H9 (cell line): ENCODE measurements around the gene RLF. TPM values are rescaled to one million over a fixed set of nuclear protein-coding genes. Genes with fewer than 3 reads are reported as not detected.

Experiments used
- DNase-seq: peaks from one replicate; pipeline ENCODE4 v3.0.0-alpha.2; 2017
- H2AFZ ChIP-seq: one replicate; pipeline ENCODE4 v1.6.1; 2013; ENCODE audit warnings: mild to moderate bottlenecking, low read length, control low read depth, moderate library complexity
- H2AK5ac ChIP-seq: 2 replicates; pipeline ENCODE4 v1.6.1; 2013; ENCODE audit warnings: low read length, control low read depth, mixed read lengths; ENCODE audit not compliant: insufficient read length
- H2BK120ac ChIP-seq: one replicate; pipeline ENCODE4 v1.6.1; 2013; ENCODE audit warnings: low read depth, mild to moderate bottlenecking, low read length, control low read depth, inconsistent platforms; ENCODE audit not compliant: poor library complexity, severe bottlenecking
- H2BK12ac ChIP-seq: 2 replicates; pipeline ENCODE4 v1.6.1; 2013; ENCODE audit warnings: low read length, control low read depth, mixed read lengths, low read depth; ENCODE audit not compliant: insufficient read length
- H2BK15ac ChIP-seq: 2 replicates; pipeline ENCODE4 v1.6.1; 2013; ENCODE audit warnings: low read depth, low read length, control low read depth
- H2BK20ac ChIP-seq: one replicate; pipeline ENCODE4 v1.6.1; 2013; ENCODE audit warnings: low read depth, mild to moderate bottlenecking, low read length, control low read depth, inconsistent platforms; ENCODE audit not compliant: poor library complexity, severe bottlenecking
- H2BK5ac ChIP-seq: 2 replicates; pipeline ENCODE4 v1.6.1; 2013; ENCODE audit warnings: low read length, control low read depth, mixed read lengths; ENCODE audit not compliant: insufficient read length
- H3K14ac ChIP-seq: 2 replicates; pipeline ENCODE4 v1.6.1; 2013; ENCODE audit warnings: low read length, control low read depth; ENCODE audit not compliant: insufficient read depth
- H3K18ac ChIP-seq: 2 replicates; pipeline ENCODE4 v1.6.1; 2013; ENCODE audit warnings: low read depth, mild to moderate bottlenecking, mixed read lengths, low read length, control low read depth; ENCODE audit not compliant: insufficient read length
- H3K23ac ChIP-seq: 2 replicates; pipeline ENCODE4 v1.6.1; 2013; ENCODE audit warnings: low read length, control low read depth, mixed read lengths, low read depth; ENCODE audit not compliant: insufficient read length
- H3K23me2 ChIP-seq: 2 replicates; pipeline ENCODE4 v1.6.1; 2013; ENCODE audit warnings: low read depth, mild to moderate bottlenecking, mixed read lengths, low read length, control low read depth; ENCODE audit not compliant: insufficient read length, poor library complexity, severe bottlenecking
- H3K27ac ChIP-seq: 2 replicates; pipeline ENCODE4 v1.5.1; 2013; ENCODE audit warnings: low read length, control low read depth, mixed read lengths, low read depth; ENCODE audit not compliant: insufficient read length
- H3K27me3 ChIP-seq: 2 replicates; pipeline ENCODE4 v1.6.1; 2013; ENCODE audit warnings: low read length, control low read depth, inconsistent platforms; ENCODE audit not compliant: insufficient read depth
- H3K4ac ChIP-seq: 2 replicates; pipeline ENCODE4 v1.6.1; 2013; ENCODE audit warnings: low read depth, mild to moderate bottlenecking, control low read depth, inconsistent platforms, low read length, moderate library complexity
- H3K4me1 ChIP-seq: 2 replicates; pipeline ENCODE4 v1.6.1; 2013; ENCODE audit warnings: low read length, control low read depth, inconsistent platforms; ENCODE audit not compliant: insufficient read depth
- H3K4me2 ChIP-seq: 2 replicates; pipeline ENCODE4 v1.6.1; 2013; ENCODE audit warnings: low read length, control low read depth, mixed read lengths; ENCODE audit not compliant: insufficient read length, insufficient read depth
- H3K56ac ChIP-seq: 2 replicates; pipeline ENCODE4 v1.6.1; 2013; ENCODE audit warnings: low read depth, mild to moderate bottlenecking, mixed read lengths, low read length, control low read depth; ENCODE audit not compliant: insufficient read length
- H3K79me1 ChIP-seq: 2 replicates; pipeline ENCODE4 v1.6.1; 2013; ENCODE audit warnings: low read depth, mild to moderate bottlenecking, moderate library complexity, low read length, control low read depth, inconsistent platforms; ENCODE audit not compliant: insufficient read depth, poor library complexity, severe bottlenecking
- H3K79me2 ChIP-seq: 2 replicates; pipeline ENCODE4 v1.6.1; 2013; ENCODE audit warnings: low read length, control low read depth, inconsistent platforms; ENCODE audit not compliant: insufficient read depth
- H3K9ac ChIP-seq: 2 replicates; pipeline ENCODE4 v1.6.1; 2013; ENCODE audit warnings: low read length, control low read depth, mixed read lengths; ENCODE audit not compliant: insufficient read length; ENCODE audit errors: extremely low read depth
- H3K9me3 ChIP-seq: one replicate; pipeline ENCODE4 v1.6.1; 2013; ENCODE audit warnings: low read depth, low read length, inconsistent platforms; ENCODE audit not compliant: control insufficient read depth
- H3T11ph ChIP-seq: one replicate; pipeline ENCODE4 v1.6.1; 2013; ENCODE audit warnings: mild to moderate bottlenecking, low read length, control low read depth, inconsistent platforms
- H4K20me1 ChIP-seq: one replicate; pipeline ENCODE4 v1.6.1; 2013; ENCODE audit not compliant: control insufficient read depth, insufficient read length, insufficient read depth
- H4K5ac ChIP-seq: 2 replicates; pipeline ENCODE4 v1.6.1; 2013; ENCODE audit warnings: low read depth, mild to moderate bottlenecking, mixed read lengths, low read length, control low read depth; ENCODE audit not compliant: insufficient read length
- H4K8ac ChIP-seq: replicated peaks from 2 replicates; pipeline ENCODE4 v1.6.1; 2013; ENCODE audit warnings: low read length, control low read depth, mixed read lengths, low read depth; ENCODE audit not compliant: insufficient read length
- H4K91ac ChIP-seq: 2 replicates; pipeline ENCODE4 v1.6.1; 2013; ENCODE audit warnings: low read depth, mild to moderate bottlenecking, moderate library complexity, mixed read lengths, low read length, control low read depth; ENCODE audit not compliant: insufficient read length
- H3K27ac Mint-ChIP-seq, 3 experiments: 2 replicates in 2 of 3; 3 replicates in 1 of 3; pipeline ENCODE4 v1.8.0; 2020 to 2021; ENCODE audit warnings: mixed read lengths in 3 of 3, mild to moderate bottlenecking in 1 of 3, moderate library complexity in 1 of 3
- H3K27me3 Mint-ChIP-seq: 2 replicates; pipeline ENCODE4 v1.8.0; 2021; ENCODE audit warnings: low read depth, mild to moderate bottlenecking, moderate library complexity, mixed read lengths
- H3K36me3 Mint-ChIP-seq, 3 experiments: 2 replicates in 2 of 3; 3 replicates in 1 of 3; pipeline ENCODE4 v1.8.0; 2020 to 2021; ENCODE audit warnings: low read depth in 3 of 3, mixed read lengths in 3 of 3; ENCODE audit not compliant: insufficient read depth in 1 of 3
- H3K4me1 Mint-ChIP-seq, 2 experiments: 2 replicates each; pipeline ENCODE4 v1.8.0; 2020; ENCODE audit warnings: mixed read lengths in 2 of 2
- H3K4me3 Mint-ChIP-seq, 2 experiments: 2 replicates in 1 of 2; 3 replicates in 1 of 2; pipeline ENCODE4 v1.8.0; 2020 to 2021; ENCODE audit warnings: mild to moderate bottlenecking in 2 of 2, mixed read lengths in 2 of 2, moderate library complexity in 1 of 2
- H3K9me3 Mint-ChIP-seq, 2 experiments: 2 replicates in 1 of 2; 3 replicates in 1 of 2; pipeline ENCODE4 v1.8.0; 2020; ENCODE audit warnings: mild to moderate bottlenecking in 2 of 2, mixed read lengths in 2 of 2, moderate library complexity in 1 of 2
- total RNA-seq: library from RNA; stranded (reverse); gene quantifications from 2 replicates; pipeline ENCODE4 v1.2.1, GENCODE V29; 2021
- TF ChIP-seq, protein P1 (sequence below): fragments of 200-600 bp; sonication (generic); conservative IDR thresholded peaks from 3 replicates; pipeline ENCODE4 v1.8.0; 2021; ENCODE audit warnings: antibody characterized with exemption, mild to moderate bottlenecking

The RLF gene
- total RNA-seq, 1 experiment from 2014 or later, result 19.2 TPM

DNA sequence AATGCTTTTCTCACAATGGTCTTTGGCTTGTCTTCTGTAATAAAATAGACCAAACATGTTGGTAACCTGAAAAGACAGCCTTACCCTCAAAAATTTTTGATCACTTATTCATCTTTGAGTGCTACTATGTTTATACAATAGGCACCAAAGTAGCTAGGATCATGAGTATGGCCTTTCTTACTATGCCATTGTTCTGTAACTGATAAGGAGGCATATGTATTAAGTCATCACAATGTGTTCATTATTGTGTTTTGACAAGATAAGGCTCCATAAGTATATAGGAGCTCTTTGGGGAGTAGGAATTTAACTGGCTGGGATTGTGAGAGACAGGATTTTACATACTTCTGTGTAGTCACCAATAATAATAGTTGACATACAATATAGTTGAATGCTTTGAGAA is 87.2 kb downstream of the RLF start:
- H3T11ph ChIP-seq, result no peak overlapping the region
- Mint-ChIP-seq H3K4me3 (no peak overlapping the region), H3K36me3 (no peaks in the 10 kb centered on the region), H3K9me3 (no peaks in the 10 kb centered on the region), H3K27me3 (no peaks in the 10 kb centered on the region; the same call in none of the 2 replicates), H3K4me1 (no peaks in the 10 kb centered on the region), H3K27ac (no peak overlapping the region)
- H3K56ac ChIP-seq, result no peak overlapping the region
- H2BK12ac ChIP-seq, result no peak overlapping the region
- H3K27me3 ChIP-seq, result no peaks in the 10 kb centered on the region
- H3K4ac ChIP-seq, result no peak overlapping the region
- no peak overlapping the region for H4K5ac ChIP-seq
- H2AK5ac ChIP-seq, result no peak overlapping the region
- H3K23ac ChIP-seq, result no peak overlapping the region
- no peaks in the 10 kb centered on the region for H3K9me3 ChIP-seq
- H2BK15ac ChIP-seq, result no peak overlapping the region
- H2BK120ac ChIP-seq, result no peak overlapping the region
- H4K8ac ChIP-seq, result no peak overlapping the region
- H3K4me2 ChIP-seq, result no peak overlapping the region
- H3K23me2 ChIP-seq, result no peaks in the 10 kb centered on the region
- DNase-seq, result no peak
- no peak overlapping the region for H3K14ac ChIP-seq
- H3K18ac ChIP-seq, result no peak overlapping the region
- no peak overlapping the region for H2AFZ ChIP-seq
- H2BK5ac ChIP-seq, result no peak overlapping the region
- no peak overlapping the region for H3K9ac ChIP-seq
- no peak overlapping the region for H2BK20ac ChIP-seq
- TF ChIP-seq, protein P1, sequence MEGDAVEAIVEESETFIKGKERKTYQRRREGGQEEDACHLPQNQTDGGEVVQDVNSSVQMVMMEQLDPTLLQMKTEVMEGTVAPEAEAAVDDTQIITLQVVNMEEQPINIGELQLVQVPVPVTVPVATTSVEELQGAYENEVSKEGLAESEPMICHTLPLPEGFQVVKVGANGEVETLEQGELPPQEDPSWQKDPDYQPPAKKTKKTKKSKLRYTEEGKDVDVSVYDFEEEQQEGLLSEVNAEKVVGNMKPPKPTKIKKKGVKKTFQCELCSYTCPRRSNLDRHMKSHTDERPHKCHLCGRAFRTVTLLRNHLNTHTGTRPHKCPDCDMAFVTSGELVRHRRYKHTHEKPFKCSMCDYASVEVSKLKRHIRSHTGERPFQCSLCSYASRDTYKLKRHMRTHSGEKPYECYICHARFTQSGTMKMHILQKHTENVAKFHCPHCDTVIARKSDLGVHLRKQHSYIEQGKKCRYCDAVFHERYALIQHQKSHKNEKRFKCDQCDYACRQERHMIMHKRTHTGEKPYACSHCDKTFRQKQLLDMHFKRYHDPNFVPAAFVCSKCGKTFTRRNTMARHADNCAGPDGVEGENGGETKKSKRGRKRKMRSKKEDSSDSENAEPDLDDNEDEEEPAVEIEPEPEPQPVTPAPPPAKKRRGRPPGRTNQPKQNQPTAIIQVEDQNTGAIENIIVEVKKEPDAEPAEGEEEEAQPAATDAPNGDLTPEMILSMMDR, result no peak
- no peaks in the 10 kb centered on the region for H3K79me1 ChIP-seq
- no peak overlapping the region for H3K27ac ChIP-seq
- H4K91ac ChIP-seq, result no peak overlapping the region
- H3K4me1 ChIP-seq, result no peaks in the 10 kb centered on the region
- no peaks in the 10 kb centered on the region for H3K79me2 ChIP-seq
- no peaks in the 10 kb centered on the region for H4K20me1 ChIP-seq
